Mesenchymal stem cell (in vitro differentiated cells and primary cell): ENCODE results near the gene CACNA1S.

Experiments used
- DNase-seq: peaks from one replicate; pipeline ENCODE4 v3.0.0-alpha.2; 2013
- H2AFZ ChIP-seq: one replicate; pipeline ENCODE4 v1.6.1; 2013; ENCODE audit warnings: low read depth, mild to moderate bottlenecking, control low read depth, inconsistent platforms, low read length, moderate library complexity
- H2AK5ac ChIP-seq: 2 replicates; pipeline ENCODE4 v1.6.1; 2013; ENCODE audit warnings: low read length, moderate library complexity, mild to moderate bottlenecking, inconsistent platforms; ENCODE audit not compliant: severe bottlenecking
- H2BK120ac ChIP-seq: one replicate; pipeline ENCODE4 v1.6.1; 2013; ENCODE audit warnings: low read depth, mild to moderate bottlenecking, inconsistent platforms, low read length, moderate library complexity
- H2BK12ac ChIP-seq, 2 experiments: one replicate each; pipeline ENCODE4 v1.6.1; 2013; ENCODE audit warnings: inconsistent platforms in 2 of 2, low read length in 2 of 2, mild to moderate bottlenecking in 2 of 2, moderate library complexity in 2 of 2, control low read depth in 1 of 2
- H2BK15ac ChIP-seq: one replicate; pipeline ENCODE4 v1.6.1; 2013; ENCODE audit warnings: mild to moderate bottlenecking, low read depth, inconsistent platforms; ENCODE audit not compliant: poor library complexity, severe bottlenecking
- H2BK5ac ChIP-seq: 2 replicates; pipeline ENCODE4 v1.6.1; 2013; ENCODE audit warnings: low read depth, mild to moderate bottlenecking, low read length, control low read depth, inconsistent platforms; ENCODE audit not compliant: poor library complexity, severe bottlenecking
- H3K14ac ChIP-seq, 2 experiments: one replicate each; pipeline ENCODE4 v1.6.1; 2013; ENCODE audit warnings: inconsistent platforms in 2 of 2, low read length in 2 of 2, control low read depth in 1 of 2, mild to moderate bottlenecking in 1 of 2, moderate library complexity in 1 of 2
- H3K18ac ChIP-seq, 2 experiments: one replicate each; pipeline ENCODE4 v1.6.1; 2013; ENCODE audit warnings: inconsistent platforms in 2 of 2, low read length in 2 of 2, control low read depth in 1 of 2, low read depth in 1 of 2, mild to moderate bottlenecking in 1 of 2
- H3K23ac ChIP-seq, 2 experiments: one replicate each; pipeline ENCODE4 v1.6.1; 2013; ENCODE audit warnings: inconsistent platforms in 2 of 2, low read length in 2 of 2, mild to moderate bottlenecking in 2 of 2, moderate library complexity in 2 of 2, control low read depth in 1 of 2
- H3K27ac ChIP-seq: 2 replicates; pipeline ENCODE4 v1.5.1; 2013; ENCODE audit warnings: mild to moderate bottlenecking, moderate library complexity, low read length, control low read depth, inconsistent platforms; ENCODE audit not compliant: poor library complexity, severe bottlenecking
- H3K27me3 ChIP-seq, 2 experiments: 2 replicates each; pipeline versions ENCODE4 v1.6.1 to v1.7.0; 2013; ENCODE audit warnings: low read length in 2 of 2, mild to moderate bottlenecking in 2 of 2, moderate library complexity in 2 of 2, control low read depth in 1 of 2, inconsistent platforms in 1 of 2; ENCODE audit not compliant: control insufficient read depth in 1 of 2, insufficient read depth in 1 of 2
- H3K36me3 ChIP-seq, 2 experiments: 2 replicates each; pipeline versions ENCODE4 v1.6.1 to v1.7.0; 2013; ENCODE audit warnings: low read length in 2 of 2, control low read depth in 1 of 2, inconsistent platforms in 1 of 2, low read depth in 1 of 2, mild to moderate bottlenecking in 1 of 2; ENCODE audit not compliant: insufficient read depth in 2 of 2, control insufficient read depth in 1 of 2
- H3K4ac ChIP-seq, 2 experiments: one replicate each; pipeline ENCODE4 v1.6.1; 2013; ENCODE audit warnings: inconsistent platforms in 2 of 2, low read length in 2 of 2, mild to moderate bottlenecking in 2 of 2, moderate library complexity in 2 of 2, control low read depth in 1 of 2, low read depth in 1 of 2
- H3K4me1 ChIP-seq: 2 replicates; pipeline ENCODE4 v1.6.1; 2013; ENCODE audit warnings: low read depth, low read length, control low read depth; ENCODE audit not compliant: control insufficient read depth, insufficient read depth
- H3K4me2 ChIP-seq: 2 replicates; pipeline ENCODE4 v1.6.1; 2013; ENCODE audit warnings: low read length, mild to moderate bottlenecking, inconsistent platforms; ENCODE audit not compliant: poor library complexity, severe bottlenecking
- H3K4me3 ChIP-seq, 2 experiments: 2 replicates each; pipeline versions ENCODE4 v1.5.1 to v1.7.0; 2013; ENCODE audit warnings: low read length in 2 of 2, mild to moderate bottlenecking in 2 of 2, control low read depth in 1 of 2, low read depth in 1 of 2; ENCODE audit not compliant: insufficient read depth in 1 of 2
- H3K79me1 ChIP-seq: replicated peaks from 2 replicates; pipeline ENCODE4 v1.6.1; 2013; ENCODE audit warnings: mild to moderate bottlenecking, control low read depth, low read length, inconsistent platforms; ENCODE audit not compliant: poor library complexity, severe bottlenecking
- H3K9ac ChIP-seq: 2 replicates; pipeline ENCODE4 v1.7.0; 2013; ENCODE audit warnings: mild to moderate bottlenecking, low read length, moderate library complexity
- H3K9me3 ChIP-seq: 2 replicates; pipeline ENCODE4 v1.7.0; 2013; ENCODE audit warnings: mild to moderate bottlenecking, low read length; ENCODE audit not compliant: control insufficient read depth
- H4K8ac ChIP-seq: one replicate; pipeline ENCODE4 v1.6.1; 2013; ENCODE audit warnings: inconsistent platforms, mild to moderate bottlenecking, low read length, moderate library complexity
- H4K91ac ChIP-seq: one replicate; pipeline ENCODE4 v1.6.1; 2013; ENCODE audit warnings: mild to moderate bottlenecking, low read length, inconsistent platforms
- WGBS: methylation state at CpG from one replicate; pipeline ENCODE4 v1.1.7; 2013; ENCODE audit warnings: mixed read lengths; 5-methylcytosine and 5-hydroxymethylcytosine counted together

CACNA1S gene

DNA sequence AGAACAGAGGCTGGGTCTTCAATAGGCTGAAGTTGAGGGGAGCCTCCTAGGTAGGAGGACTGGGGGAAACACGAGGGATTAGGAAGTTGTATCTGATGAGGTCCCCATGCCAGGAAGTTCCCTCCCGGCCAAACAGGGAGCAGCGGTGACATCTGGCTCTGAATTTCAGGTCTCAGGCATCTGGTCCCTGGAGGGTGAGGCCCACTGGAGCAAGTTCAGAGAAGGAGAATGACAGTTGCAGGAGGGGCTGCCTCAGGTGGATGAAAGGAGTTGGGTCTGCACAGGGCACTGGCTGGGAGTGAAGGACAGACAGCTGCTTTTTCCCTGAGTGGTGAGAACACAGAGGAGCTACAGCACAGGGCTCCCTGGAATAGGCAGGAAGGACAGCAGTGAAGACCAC lies 32.9 kb upstream of the CACNA1S start:
- no peak overlapping the region for H4K8ac ChIP-seq
- no peak overlapping the region for H2BK120ac ChIP-seq
- no peak overlapping the region for H3K27ac ChIP-seq
- no peak overlapping the region for H3K14ac ChIP-seq
- no peak overlapping the region for H2BK12ac ChIP-seq
- peaks cover 26% of the 10 kb centered on the region for H3K79me1 ChIP-seq
- H3K4ac ChIP-seq: no peak overlapping the region
- no peak overlapping the region for H2BK15ac ChIP-seq
- no peak overlapping the region for H3K4me2 ChIP-seq
- no peak overlapping the region for H4K91ac ChIP-seq
- H3K4me1 ChIP-seq: no peaks in the 10 kb centered on the region
- H3K27me3 ChIP-seq: no peaks in the 10 kb centered on the region
- no peak overlapping the region for H2AK5ac ChIP-seq
- H3K9ac ChIP-seq: no peak overlapping the region
- no peaks in the 10 kb centered on the region for H3K9me3 ChIP-seq
- peaks cover 92 to 94% of the 10 kb centered on the region in 2 experiments for H3K36me3 ChIP-seq
- no peak overlapping the region for H2BK5ac ChIP-seq
- H3K18ac ChIP-seq: no peak overlapping the region
- H2AFZ ChIP-seq: no peak overlapping the region
- no peak overlapping the region for H3K23ac ChIP-seq
- no peak for DNase-seq
- 97% methylated on average over 3 of the region's 3 CpGs for WGBS
- no peak overlapping the region for H3K4me3 ChIP-seq

DNA sequence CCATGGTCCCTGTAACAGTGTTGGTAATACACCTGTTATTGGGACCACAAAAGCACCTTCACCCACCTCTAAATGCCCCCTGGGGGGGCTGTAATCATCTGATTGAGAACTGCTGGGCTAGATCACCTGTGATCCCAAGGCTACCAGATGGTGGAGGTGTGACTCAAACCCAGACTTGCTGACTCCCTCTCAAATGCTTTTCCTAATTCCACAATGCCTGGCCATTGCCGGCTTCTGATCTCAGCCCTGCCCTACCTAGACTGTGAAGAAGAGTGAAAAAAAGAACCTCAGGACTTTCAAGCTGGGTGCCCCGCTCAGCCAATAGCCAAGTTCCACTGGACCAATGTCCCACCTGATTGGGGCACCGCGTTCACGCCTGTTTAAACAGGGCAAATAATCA lies 32.5 kb upstream of the CACNA1S start:
- Histone ChIP-seq H3K23ac (no peak overlapping the region), H4K91ac (no peak overlapping the region)
- WGBS: 93% methylated on average over 5 of the region's 5 CpGs

GRCh38 chr1:201143726-201144635 lies 31.8 kb upstream of the CACNA1S start:
- no peak overlapping the region for H3K27ac ChIP-seq
- DNase-seq: no peak
- WGBS: 96% methylated on average over 17 of the region's 18 CpGs

More for the DNA sequence above, 32.5 kb upstream of the CACNA1S start:
- Histone ChIP-seq H3K27me3 (no peaks in the 10 kb centered on the region), H3K9me3 (no peaks in the 10 kb centered on the region), H2BK120ac (no peak overlapping the region), H2BK12ac (no peak overlapping the region), H4K8ac (no peak overlapping the region), H3K14ac (no peak overlapping the region), H3K79me1 (peaks cover 24% of the 10 kb centered on the region), H2BK15ac (no peak overlapping the region), H3K4me1 (no peaks in the 10 kb centered on the region), H2AFZ (no peak overlapping the region), H2AK5ac (no peak overlapping the region), H3K9ac (no peak overlapping the region), H3K18ac (no peak overlapping the region), H3K4ac (no peak overlapping the region), H3K27ac (no peak overlapping the region), H2BK5ac (no peak overlapping the region), H3K4me2 (no peak overlapping the region), H3K36me3 (peaks cover 93 to 94% of the 10 kb centered on the region in 2 experiments), H3K4me3 (no peak overlapping the region)
- no peak for DNase-seq

DNA sequence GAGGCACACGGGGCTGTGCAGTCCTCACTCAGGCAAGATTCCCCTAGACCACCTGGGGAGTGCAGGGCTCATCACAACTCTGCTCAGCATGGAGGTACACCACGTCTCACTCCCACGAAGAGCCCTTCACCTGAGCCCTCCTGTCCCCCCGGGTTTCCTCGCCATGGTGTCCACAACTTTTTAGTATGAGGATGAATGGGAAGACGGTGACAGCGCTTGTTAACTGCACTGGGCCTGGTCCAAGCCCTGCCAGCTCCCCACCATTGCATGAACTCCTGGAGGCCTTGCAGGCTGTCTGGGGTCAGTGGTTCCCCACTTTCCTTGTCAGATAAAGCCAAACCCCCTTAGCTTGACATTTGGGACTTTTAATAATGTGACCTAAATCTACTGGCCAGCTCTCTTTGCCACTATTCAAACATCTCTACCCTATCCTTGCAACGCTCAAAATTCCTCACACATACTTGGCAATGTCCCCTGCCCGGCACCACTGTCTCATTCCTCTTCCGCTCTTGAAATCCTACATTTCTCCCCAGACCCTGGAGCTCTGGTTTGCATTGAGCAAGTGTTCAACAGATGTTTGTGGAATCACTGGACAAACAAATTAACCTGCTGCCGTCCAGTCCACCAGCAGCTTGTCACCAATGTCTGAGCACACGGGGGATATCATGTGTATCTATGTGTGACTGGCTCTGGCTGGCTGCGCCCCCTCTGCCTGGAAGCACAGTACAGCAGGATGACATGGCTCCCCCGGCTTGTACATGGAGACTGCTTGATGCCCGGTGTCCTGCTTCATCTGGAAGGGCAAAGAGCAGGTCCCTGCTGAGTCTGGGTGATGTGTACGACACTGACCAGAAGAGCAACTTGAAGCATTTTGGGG lies 30.9 kb upstream of the CACNA1S start:
- H4K8ac ChIP-seq: no peak overlapping the region
- no peak overlapping the region for H2BK15ac ChIP-seq
- peaks cover 4% of the 10 kb centered on the region for H3K4me1 ChIP-seq
- no peaks in the 10 kb centered on the region for H3K9me3 ChIP-seq
- H3K18ac ChIP-seq: no peak overlapping the region
- H3K9ac ChIP-seq: no peak overlapping the region
- no peak overlapping the region for H3K4me3 ChIP-seq
- no peak overlapping the region for H3K14ac ChIP-seq
- no peak overlapping the region for H2AFZ ChIP-seq
- H4K91ac ChIP-seq: no peak overlapping the region
- H2BK5ac ChIP-seq: no peak overlapping the region
- no peak overlapping the region for H3K27ac ChIP-seq
- H2AK5ac ChIP-seq: no peak overlapping the region
- DNase-seq: no peak
- WGBS: 96% methylated on average over 16 of the region's 16 CpGs
- no peak overlapping the region for H3K4ac ChIP-seq
- H2BK120ac ChIP-seq: no peak overlapping the region
- H3K36me3 ChIP-seq: peaks cover 90 to 92% of the 10 kb centered on the region in 2 experiments
- peaks cover 14% of the 10 kb centered on the region for H3K79me1 ChIP-seq
- H3K27me3 ChIP-seq: no peaks in the 10 kb centered on the region
- no peak overlapping the region for H2BK12ac ChIP-seq
- no peak overlapping the region for H3K23ac ChIP-seq
- no peak overlapping the region for H3K4me2 ChIP-seq

More at GRCh38 chr1:201143726-201144635, 31.8 kb upstream of the CACNA1S start:
- Histone ChIP-seq H2BK5ac (no peak overlapping the region), H3K9me3 (no peaks in the 10 kb centered on the region), H2BK15ac (no peak overlapping the region), H3K4ac (no peak overlapping the region), H3K14ac (no peak overlapping the region), H4K91ac (no peak overlapping the region), H3K4me1 (no peaks in the 10 kb centered on the region), H3K18ac (no peak overlapping the region), H3K27me3 (no peaks in the 10 kb centered on the region), H3K79me1 (peaks cover 22% of the 10 kb centered on the region), H3K23ac (no peak overlapping the region), H3K4me3 (no peak overlapping the region), H4K8ac (no peak overlapping the region), H3K36me3 (peaks cover 94 to 95% of the 10 kb centered on the region in 2 experiments), H2AK5ac (no peak overlapping the region), H2AFZ (no peak overlapping the region), H2BK12ac (no peak overlapping the region), H2BK120ac (no peak overlapping the region), H3K9ac (no peak overlapping the region), H3K4me2 (no peak overlapping the region)
